IgD-negative memory B cell (primary cell): ENCODE measurements around the gene CD84. TPM values are rescaled to one million over a fixed set of nuclear protein-coding genes. Genes with fewer than 3 reads are reported as not detected.

Experiments
- H3K27ac Mint-ChIP-seq, 3 donors: one replicate each; pipeline ENCODE4 v1.8.0; 2020 to 2022; ENCODE audit warnings: mild to moderate bottlenecking in 3 of 3, mixed read lengths in 3 of 3, moderate library complexity in 1 of 3
- H3K27me3 Mint-ChIP-seq: one replicate; pipeline ENCODE4 v1.8.0; 2021; ENCODE audit warnings: mixed read lengths
- H3K36me3 Mint-ChIP-seq: one replicate; pipeline ENCODE4 v1.8.0; 2020; ENCODE audit warnings: mild to moderate bottlenecking, mixed read lengths
- H3K4me1 Mint-ChIP-seq, 3 donors: one replicate each; pipeline ENCODE4 v1.8.0; 2020 to 2022; ENCODE audit warnings: mixed read lengths in 3 of 3, mild to moderate bottlenecking in 1 of 3
- H3K4me3 Mint-ChIP-seq, 4 donors: one replicate each; pipeline ENCODE4 v1.8.0; 2020 to 2022; ENCODE audit warnings: mild to moderate bottlenecking in 4 of 4, mixed read lengths in 4 of 4, moderate library complexity in 3 of 4
- H3K9me3 Mint-ChIP-seq, 3 donors: one replicate each; pipeline ENCODE4 v1.8.0; 2020 to 2021; ENCODE audit warnings: mixed read lengths in 3 of 3, mild to moderate bottlenecking in 1 of 3
- polyA plus RNA-seq: library from polyadenylated mRNA; unstranded; fragments of 300-500 nt; fragmentation: Illumina TruSeq; gene quantifications from one replicate; pipeline ENCODE4 v1.2.3, GENCODE V29; 2021

The CD84 gene
- polyA plus RNA-seq, 1 donor from 2014 or later = 8.7 TPM

GRCh38 chr1:160619742-160620277 is 40.5 kb upstream of the CD84 start:
- Mint-ChIP-seq H3K4me1 (peaks cover 46 to 52% (median 49%) of the 10 kb centered on the region in 3 donors), H3K4me3 (no peak overlapping the region), H3K36me3 (peaks cover 5% of the 10 kb centered on the region), H3K9me3 (peaks cover 0 to 4% (median 2%) of the 10 kb centered on the region in 3 donors), H3K27ac (no peak overlapping the region), H3K27me3 (no peaks in the 10 kb centered on the region)

GRCh38 chr1:160618763-160619274 is 39.5 kb upstream of the CD84 start:
- Mint-ChIP-seq H3K36me3 (peaks cover 5% of the 10 kb centered on the region), H3K4me3 (peak overlapping the region in 1 of 4 donors; percentile 19), H3K9me3 (peaks cover 0 to 4% (median 2%) of the 10 kb centered on the region in 3 donors), H3K27me3 (no peaks in the 10 kb centered on the region), H3K27ac (peak overlapping the region in 2 of 3 donors; percentile 1 to 14), H3K4me1 (peaks cover 37 to 43% (median 40%) of the 10 kb centered on the region in 3 donors)

- Mint-ChIP-seq H3K4me1 (peaks cover 32 to 38% (median 35%) of the 10 kb centered on the region in 3 donors), H3K4me3 (no peak overlapping the region), H3K36me3 (peaks cover 5% of the 10 kb centered on the region), H3K27me3 (no peaks in the 10 kb centered on the region), H3K27ac (no peak overlapping the region), H3K9me3 (peaks cover 0 to 4% (median 2%) of the 10 kb centered on the region in 3 donors)
These were observed 39.0 kb upstream of the CD84 start for GRCh38 chr1:160618327-160618726.

DNA sequence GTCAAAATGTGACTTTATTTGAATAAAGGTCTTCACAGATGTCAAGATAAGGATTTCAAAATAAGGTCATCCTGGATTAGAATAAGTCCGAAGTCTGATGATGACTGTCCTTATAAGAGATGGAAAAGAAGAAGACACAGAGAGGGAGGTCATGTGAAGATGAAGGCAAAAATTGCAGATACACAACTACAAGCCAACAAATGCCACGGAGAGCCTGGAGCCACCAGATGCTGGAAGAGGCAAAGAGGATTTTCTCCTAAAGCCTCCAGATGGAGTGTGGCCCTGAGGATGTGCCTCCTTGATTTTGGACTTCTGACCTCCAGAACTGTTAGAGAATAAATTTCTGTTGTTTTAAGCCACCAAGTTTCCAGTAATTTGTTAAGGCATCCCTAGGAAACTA is 36.4 kb upstream of the CD84 start:
- H3K4me1 Mint-ChIP-seq = peaks cover 8 to 13% (median 9%) of the 10 kb centered on the region in 3 donors
- peaks cover 3% of the 10 kb centered on the region for H3K36me3 Mint-ChIP-seq
- peaks cover 0 to 4% (median 2%) of the 10 kb centered on the region in 3 donors for H3K9me3 Mint-ChIP-seq
- no peak overlapping the region for H3K27ac Mint-ChIP-seq
- H3K4me3 Mint-ChIP-seq = no peak overlapping the region
- no peaks in the 10 kb centered on the region for H3K27me3 Mint-ChIP-seq

DNA sequence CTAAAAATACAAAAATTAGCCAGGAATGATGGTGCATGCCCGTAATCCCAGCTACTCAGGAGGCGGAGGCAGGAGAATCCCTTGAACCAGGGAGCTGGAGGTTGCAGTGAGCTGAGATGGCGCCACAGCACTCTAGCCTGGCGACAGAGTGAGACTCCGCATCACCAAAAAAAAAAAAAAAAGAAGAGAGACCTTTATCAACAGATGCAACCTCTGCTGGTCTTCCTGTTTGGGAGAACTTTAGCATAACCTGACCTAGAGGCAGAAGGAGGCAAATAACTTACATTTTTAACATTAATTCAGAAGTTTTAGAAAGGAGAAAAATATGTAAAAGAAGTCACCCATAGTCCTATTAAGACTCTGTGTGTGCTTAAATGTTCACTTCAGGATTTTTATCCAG is 35.1 kb upstream of the CD84 start:
- peaks cover 0 to 4% (median 2%) of the 10 kb centered on the region in 3 donors for H3K9me3 Mint-ChIP-seq
- no peaks in the 10 kb centered on the region for H3K27me3 Mint-ChIP-seq
- no peak overlapping the region for H3K4me3 Mint-ChIP-seq
- H3K36me3 Mint-ChIP-seq = peaks cover 3% of the 10 kb centered on the region
- H3K4me1 Mint-ChIP-seq = peaks cover 8 to 9% (median 9%) of the 10 kb centered on the region in 3 donors
- no peak overlapping the region for H3K27ac Mint-ChIP-seq

DNA sequence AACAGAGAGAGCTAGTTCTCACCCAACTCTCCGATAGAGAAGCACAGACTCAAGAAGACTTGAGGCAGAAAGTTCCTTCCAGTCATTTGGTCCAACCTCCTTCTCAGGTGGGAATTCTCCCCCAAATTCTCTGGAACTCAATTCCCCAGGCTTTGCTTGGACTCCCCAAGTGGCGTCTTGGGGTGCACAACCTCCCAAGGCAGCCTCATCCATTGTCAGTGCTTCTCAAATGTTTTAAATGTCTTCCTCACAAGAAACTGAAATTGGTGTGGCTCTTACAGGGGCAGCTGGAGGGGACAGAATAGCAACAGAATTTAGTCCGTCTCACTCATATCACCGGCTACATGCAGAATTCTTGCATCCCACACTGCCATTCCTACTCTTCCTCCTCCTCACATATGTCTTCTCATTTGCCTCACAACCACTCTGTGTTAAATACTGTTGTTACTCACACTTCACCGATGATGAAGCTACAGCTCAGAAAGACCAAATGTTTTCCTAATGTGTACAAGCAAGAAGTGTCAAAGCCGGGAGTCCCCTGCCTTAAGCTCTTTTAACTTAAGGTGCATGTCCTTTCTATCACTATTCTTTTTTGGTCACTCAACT is 33.4 kb upstream of the CD84 start:
- peaks cover 2 to 9% (median 7%) of the 10 kb centered on the region in 3 donors for H3K4me1 Mint-ChIP-seq
- no peak overlapping the region for H3K27ac Mint-ChIP-seq
- no peaks in the 10 kb centered on the region for H3K9me3 Mint-ChIP-seq
- no peaks in the 10 kb centered on the region for H3K36me3 Mint-ChIP-seq
- H3K27me3 Mint-ChIP-seq = no peaks in the 10 kb centered on the region
- H3K4me3 Mint-ChIP-seq = no peak overlapping the region

DNA sequence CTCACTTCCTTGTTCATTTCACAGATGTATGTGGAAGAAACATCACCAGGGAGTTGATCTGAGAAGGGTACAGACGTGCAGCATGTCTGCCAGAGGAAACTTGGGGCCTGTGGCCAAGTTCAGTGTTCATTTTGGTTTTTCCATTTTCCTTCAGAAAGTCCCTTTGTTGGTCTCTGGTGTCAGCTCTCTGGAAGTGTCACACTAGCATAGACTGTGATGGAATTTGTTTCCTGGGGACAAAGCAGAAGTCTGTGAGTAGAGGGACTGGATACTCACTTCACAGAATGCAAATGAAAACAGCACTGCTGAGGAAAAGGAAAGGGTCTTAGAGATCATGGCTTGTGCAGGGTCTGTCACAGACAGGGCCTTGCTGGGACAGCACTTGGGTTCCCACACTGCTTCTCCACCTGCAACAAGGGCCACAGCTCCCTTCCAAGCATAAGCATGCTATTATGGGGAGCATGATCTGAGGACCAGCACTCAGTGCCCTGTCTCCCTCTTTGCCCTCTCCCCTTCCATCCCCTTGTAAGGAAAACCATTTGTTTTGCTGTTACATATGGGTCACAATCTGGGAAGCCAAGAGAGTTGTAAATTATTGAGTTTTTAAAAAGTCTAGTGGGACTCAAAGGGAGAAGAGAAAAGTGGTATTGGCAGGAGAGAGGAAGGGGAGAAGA is 31.4 kb upstream of the CD84 start:
- Mint-ChIP-seq H3K27ac (peak overlapping the region in 1 of 3 donors; percentile 59), H3K9me3 (no peaks in the 10 kb centered on the region), H3K4me1 (peaks cover 14 to 22% (median 19%) of the 10 kb centered on the region in 3 donors), H3K4me3 (no peak overlapping the region), H3K36me3 (no peaks in the 10 kb centered on the region), H3K27me3 (no peaks in the 10 kb centered on the region)

- Mint-ChIP-seq H3K27ac (peak overlapping the region in 1 of 3 donors; percentile 57), H3K9me3 (no peaks in the 10 kb centered on the region), H3K4me1 (peaks cover 17 to 20% (median 19%) of the 10 kb centered on the region in 3 donors), H3K27me3 (no peaks in the 10 kb centered on the region), H3K4me3 (no peak overlapping the region), H3K36me3 (peaks cover 3% of the 10 kb centered on the region)
These were observed 29.6 kb upstream of the CD84 start for GRCh38 chr1:160608941-160609340.

DNA sequence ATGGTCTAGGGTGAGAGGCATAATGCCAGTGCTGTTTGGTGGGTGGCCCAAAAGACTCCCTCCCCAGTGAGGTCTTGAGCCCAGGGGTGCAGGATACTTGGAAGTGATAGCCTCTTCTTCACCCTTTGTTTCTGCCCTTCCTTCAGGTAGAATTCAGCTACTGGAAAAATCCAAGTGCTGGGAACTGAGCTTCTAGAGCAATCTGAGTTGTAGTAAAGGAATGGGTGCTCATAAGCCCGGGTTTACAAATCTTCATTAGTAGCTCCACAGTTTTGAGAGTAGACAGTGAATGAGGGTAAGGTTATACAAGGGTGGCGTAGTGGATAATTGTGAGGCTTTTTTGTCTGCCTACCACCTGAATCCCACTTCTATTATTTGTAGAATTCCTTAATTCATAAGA is 29.2 kb upstream of the CD84 start:
- H3K9me3 Mint-ChIP-seq = no peaks in the 10 kb centered on the region
- H3K4me1 Mint-ChIP-seq = peaks cover 17 to 20% (median 19%) of the 10 kb centered on the region in 3 donors
- no peak overlapping the region for H3K4me3 Mint-ChIP-seq
- no peaks in the 10 kb centered on the region for H3K27me3 Mint-ChIP-seq
- no peak overlapping the region for H3K27ac Mint-ChIP-seq
- H3K36me3 Mint-ChIP-seq = peaks cover 3% of the 10 kb centered on the region

DNA sequence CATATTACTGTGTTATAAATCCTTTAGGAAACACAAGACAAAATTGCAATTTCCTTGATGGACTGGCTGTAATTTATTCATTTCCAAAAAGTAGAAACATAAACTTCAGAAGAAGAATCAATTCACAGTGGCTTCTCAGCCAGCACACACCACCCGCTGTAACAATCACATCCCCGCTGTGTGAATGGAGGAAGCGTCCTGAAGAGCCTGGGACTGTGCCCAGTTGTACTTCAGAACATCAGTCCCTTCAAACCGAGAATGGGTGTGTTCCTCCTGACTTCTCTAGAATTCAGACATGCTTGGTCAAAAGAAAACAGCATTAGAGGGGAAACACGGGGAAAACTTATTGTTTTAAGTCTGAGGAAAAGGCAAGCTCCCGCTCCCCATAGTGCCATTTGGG is 28.8 kb upstream of the CD84 start:
- H3K27me3 Mint-ChIP-seq = no peaks in the 10 kb centered on the region
- peaks cover 17 to 22% (median 20%) of the 10 kb centered on the region in 3 donors for H3K4me1 Mint-ChIP-seq
- peaks cover 0 to under 1% (median 0%) of the 10 kb centered on the region in 3 donors for H3K9me3 Mint-ChIP-seq
- H3K27ac Mint-ChIP-seq = no peak overlapping the region
- peaks cover 3% of the 10 kb centered on the region for H3K36me3 Mint-ChIP-seq
- no peak overlapping the region for H3K4me3 Mint-ChIP-seq

DNA sequence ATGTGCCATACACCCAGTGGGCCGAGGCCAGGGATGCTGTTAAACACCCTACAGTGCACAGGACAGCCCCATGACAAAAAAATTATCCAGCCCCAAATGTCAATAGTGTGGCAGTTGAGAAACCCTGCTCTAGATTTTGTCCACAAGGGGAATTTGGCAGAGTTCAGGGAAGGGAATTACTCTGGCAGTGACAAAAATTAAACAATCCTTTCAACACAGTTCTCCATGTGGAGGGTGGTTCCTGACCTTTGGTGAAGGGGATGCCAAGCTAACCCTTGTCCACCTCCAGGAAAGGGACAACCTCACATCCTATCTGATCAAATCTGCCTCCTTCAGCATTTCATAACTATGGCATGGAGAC is 28.4 kb upstream of the CD84 start:
- H3K4me3 Mint-ChIP-seq = no peak overlapping the region
- peak overlapping the region in 1 of 3 donors; percentile 78 for H3K27ac Mint-ChIP-seq
- peaks cover 0 to 5% (median 3%) of the 10 kb centered on the region in 3 donors for H3K9me3 Mint-ChIP-seq
- peaks cover 3% of the 10 kb centered on the region for H3K36me3 Mint-ChIP-seq
- no peaks in the 10 kb centered on the region for H3K27me3 Mint-ChIP-seq
- H3K4me1 Mint-ChIP-seq = peaks cover 17 to 22% (median 20%) of the 10 kb centered on the region in 3 donors

DNA sequence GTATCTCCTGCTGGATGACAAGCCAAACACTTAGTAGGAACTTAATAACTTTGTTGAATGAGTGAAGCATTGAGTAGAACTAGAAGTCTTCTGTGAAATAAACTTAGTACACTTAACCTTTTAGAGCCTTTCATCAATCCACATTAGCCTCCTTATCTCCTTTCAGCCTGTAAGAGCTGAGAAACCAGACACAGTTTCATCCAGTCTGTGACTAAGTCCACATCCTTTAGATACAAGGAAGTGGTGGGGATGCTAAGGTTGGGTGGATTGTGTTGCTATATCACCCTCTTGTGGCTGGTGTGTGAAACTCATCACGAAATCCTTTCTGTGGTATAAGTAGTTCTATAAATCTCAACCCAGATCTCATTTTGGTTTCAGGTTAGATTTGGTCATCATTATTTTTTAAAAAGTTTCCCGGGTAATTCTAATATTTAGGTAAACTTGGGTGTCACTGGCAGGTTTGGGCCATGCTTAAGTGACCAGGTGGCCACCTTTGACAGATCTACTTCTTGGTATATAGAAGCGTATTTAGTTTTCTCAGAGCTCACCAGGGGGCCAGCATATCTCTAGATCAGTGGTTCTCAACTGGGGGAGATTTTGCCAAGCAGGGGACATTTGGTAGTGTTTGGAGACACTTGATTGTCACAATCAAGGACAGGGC is 27.8 kb upstream of the CD84 start:
- Mint-ChIP-seq H3K4me3 (peak overlapping the region in 2 of 4 donors; percentile 42 to 49), H3K27ac (peak overlapping the region; percentile 0 to 78 (median 23)), H3K9me3 (peaks cover 0 to 5% (median 5%) of the 10 kb centered on the region in 3 donors), H3K36me3 (peaks cover 3% of the 10 kb centered on the region), H3K4me1 (peaks cover 17 to 22% (median 20%) of the 10 kb centered on the region in 3 donors), H3K27me3 (no peaks in the 10 kb centered on the region)

GRCh38 chr1:160606611-160607010 is 27.3 kb upstream of the CD84 start:
- H3K9me3 Mint-ChIP-seq = peaks cover 0 to 6% (median 5%) of the 10 kb centered on the region in 3 donors
- no peaks in the 10 kb centered on the region for H3K27me3 Mint-ChIP-seq
- H3K4me3 Mint-ChIP-seq = peak overlapping the region in 1 of 4 donors; percentile 42
- peak overlapping the region; percentile 0 to 78 (median 23) for H3K27ac Mint-ChIP-seq
- H3K36me3 Mint-ChIP-seq = peaks cover 3% of the 10 kb centered on the region
- peaks cover 17 to 22% (median 20%) of the 10 kb centered on the region in 3 donors for H3K4me1 Mint-ChIP-seq

DNA sequence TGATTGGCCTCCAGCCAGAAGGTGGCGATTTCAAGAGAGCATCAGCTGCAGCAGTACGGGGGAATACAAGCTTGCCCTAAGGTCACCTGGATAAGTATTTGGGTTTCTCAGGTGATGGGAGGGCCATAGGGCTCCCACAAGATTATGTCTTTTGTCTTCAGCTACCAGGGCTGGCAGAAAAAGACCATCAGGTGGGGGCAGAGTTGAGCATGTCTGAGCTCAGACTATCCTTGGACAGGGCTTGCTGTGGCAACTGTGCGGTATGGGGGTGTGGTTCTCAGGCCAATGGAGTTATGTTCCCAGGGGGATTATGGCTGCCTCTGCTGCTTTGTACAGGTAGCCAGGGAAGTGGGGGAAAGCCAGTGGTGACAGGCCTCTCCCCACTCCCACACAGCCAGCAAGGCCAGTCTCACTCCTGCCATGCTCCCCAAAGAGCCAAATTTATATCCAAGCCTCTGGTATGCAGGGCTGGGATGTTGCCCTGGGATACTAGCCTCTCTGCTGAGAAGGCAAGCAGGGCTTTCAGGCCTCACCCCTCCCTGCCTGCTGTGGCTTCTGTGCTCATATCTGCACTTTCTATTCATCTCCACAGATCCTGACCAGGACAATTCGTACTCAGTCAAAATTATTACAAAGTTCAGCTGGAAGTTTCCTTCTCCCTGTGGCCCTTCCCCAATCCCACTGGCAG is 26.6 kb upstream of the CD84 start:
- Mint-ChIP-seq H3K36me3 (peaks cover 5% of the 10 kb centered on the region), H3K4me1 (peaks cover 17 to 22% (median 20%) of the 10 kb centered on the region in 3 donors), H3K27me3 (no peaks in the 10 kb centered on the region), H3K4me3 (no peak overlapping the region), H3K27ac (peak overlapping the region in 1 of 3 donors; percentile 78), H3K9me3 (peaks cover 0 to 6% (median 5%) of the 10 kb centered on the region in 3 donors)
